HG03575 (cell line): ENCODE data around the gene MEIOC.
"Not testable (repeated sequence)": the region's sequence is repeated elsewhere in the genome, so short reads cannot be mapped to it uniquely, and the experiment has no call there.

Experiments
- ATAC-seq: cut with Tn5 transposase; IDR thresholded peaks from one replicate; pipeline ENCODE4 v1.9.1; 2021; ENCODE audit not compliant: unreplicated experiment, insufficient number of reproducible peaks, low FRiP score; ENCODE audit errors: extremely low read depth

The MEIOC gene

DNA sequence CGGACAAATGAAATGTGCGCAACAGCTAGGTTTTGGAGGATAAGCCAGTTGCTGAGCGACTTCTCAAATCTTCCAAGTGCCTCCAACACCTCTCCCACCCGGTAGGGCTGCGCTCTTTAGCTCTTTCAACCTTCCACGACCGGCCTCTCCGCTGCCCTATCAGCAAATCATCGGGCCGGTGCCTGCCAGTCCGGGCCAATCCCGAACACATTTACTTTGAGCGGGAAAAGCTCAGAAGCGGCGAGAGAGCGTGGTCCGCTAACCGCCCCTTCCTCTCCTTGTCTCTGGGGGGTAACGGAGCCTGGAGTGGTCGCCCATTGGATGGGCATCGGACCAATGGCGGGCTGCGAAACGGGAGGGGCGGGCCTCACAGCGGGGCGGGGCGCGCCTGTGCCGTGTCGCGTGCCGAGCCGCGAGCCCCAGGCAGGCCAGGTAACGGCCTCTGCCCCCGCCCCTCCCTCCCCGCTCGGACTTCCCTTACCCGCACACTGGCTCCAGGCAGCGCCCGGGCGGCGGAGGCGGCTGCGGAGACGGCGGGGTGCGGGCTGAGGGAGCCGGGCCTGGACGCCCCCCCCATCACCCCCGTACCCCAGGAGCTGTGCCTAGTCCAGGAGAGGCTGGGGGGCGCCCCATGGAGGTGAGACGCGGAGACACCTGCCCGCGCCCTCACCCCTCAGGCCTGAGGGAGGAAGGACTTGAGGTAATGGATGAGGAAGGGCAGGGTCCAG, at the start of gene MEIOC:
MEIOC (plus strand) TSS at position 486 of the 728 bp plus-strand sequence; CDS start at position 632, 146 bp downstream.
- ATAC-seq = no peak

DNA sequence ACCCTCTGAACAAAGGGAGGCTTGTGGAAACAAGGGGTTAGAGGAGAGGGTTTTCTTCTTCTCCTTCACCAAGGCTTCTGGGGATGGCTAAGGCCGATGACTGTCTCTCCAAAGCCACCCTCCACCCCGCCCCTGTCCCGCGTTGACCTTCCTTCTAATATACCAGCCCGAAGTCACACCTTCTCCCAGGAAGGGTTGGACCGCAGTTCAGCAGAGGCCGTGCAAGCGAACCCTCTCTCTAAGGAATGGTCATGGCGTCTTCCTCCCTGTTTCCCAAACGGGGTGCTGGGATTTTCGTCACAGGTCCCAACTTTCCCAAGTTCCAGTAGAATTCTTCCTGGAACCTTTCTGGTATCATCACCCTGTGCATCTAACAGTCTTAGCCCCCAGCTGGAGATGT, 49.6 kb upstream of the MEIOC start:
- ATAC-seq = no peak

DNA sequence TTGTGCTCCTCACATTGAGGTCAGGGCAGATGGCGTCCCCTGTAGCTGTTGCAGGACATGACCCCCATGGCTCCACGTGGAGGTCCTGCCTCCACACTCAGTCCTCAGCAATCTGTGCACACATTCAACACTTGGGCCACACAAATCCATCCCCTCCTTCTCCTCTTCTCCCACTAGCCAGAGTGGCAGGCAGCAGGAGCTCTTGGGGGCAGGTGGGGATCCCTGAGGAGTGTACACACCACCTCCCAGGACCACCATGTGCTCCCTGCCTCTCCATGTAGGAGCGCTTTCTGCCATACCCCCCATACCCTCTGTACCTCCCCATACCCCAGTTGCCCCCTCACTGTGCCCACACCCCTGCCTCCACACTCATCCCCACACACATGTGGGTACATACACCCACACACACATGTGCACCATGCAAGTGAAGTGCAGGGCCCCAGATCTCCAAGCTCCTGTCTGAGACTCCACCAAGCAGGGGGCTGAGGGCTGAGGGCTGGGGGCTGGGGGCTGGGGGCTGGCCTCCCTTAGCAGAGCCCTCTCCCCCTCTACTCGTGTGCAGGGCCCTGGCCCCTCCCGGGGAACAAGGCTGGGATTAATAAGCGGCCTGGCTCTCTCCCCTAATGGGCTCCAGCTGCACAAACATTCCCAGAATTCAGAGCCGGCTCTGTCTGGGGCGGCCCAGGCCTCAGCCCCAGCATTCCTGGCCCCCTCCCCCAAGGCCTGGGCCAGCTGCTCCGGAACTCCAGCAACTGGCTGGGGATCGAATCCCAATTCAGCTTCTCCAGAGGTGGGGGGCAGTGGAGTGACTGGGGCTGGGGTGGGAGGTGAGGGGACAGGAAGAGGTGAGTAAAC, 48.2 kb upstream of the MEIOC start:
- ATAC-seq = no peak

- ATAC-seq = no peak
Measured at GRCh38 chr17:44608727-44609435, 47.4 kb upstream of the MEIOC start.

GRCh38 chr17:44610331-44610730, 45.9 kb upstream of the MEIOC start:
- no peak for ATAC-seq

- ATAC-seq = no peak
Measured at GRCh38 chr17:44610871-44611270, 45.4 kb upstream of the MEIOC start.

DNA sequence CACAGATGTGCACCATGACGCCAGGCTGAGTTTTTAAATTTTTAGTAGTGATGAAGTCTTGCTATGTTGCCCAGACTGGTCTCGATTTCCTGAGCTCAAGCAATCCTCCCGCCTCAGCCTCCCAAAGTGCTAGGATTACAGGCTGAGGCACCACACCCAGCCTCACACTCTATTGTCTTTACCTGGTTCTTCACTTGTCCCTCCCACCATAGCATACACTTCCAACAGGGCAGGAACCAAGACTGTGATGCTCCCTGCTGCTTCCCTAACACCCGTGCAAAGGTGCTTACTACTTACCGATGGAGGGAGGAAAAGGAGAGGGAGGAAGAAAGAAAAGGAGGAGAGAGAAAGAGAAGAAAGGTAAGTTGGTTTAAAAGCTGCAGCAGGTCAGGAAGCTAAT, 41.4 kb upstream of the MEIOC start:
- no peak for ATAC-seq

- ATAC-seq = not testable (repeated sequence)
Measured at GRCh38 chr17:44618652-44619051, 37.6 kb upstream of the MEIOC start.

DNA sequence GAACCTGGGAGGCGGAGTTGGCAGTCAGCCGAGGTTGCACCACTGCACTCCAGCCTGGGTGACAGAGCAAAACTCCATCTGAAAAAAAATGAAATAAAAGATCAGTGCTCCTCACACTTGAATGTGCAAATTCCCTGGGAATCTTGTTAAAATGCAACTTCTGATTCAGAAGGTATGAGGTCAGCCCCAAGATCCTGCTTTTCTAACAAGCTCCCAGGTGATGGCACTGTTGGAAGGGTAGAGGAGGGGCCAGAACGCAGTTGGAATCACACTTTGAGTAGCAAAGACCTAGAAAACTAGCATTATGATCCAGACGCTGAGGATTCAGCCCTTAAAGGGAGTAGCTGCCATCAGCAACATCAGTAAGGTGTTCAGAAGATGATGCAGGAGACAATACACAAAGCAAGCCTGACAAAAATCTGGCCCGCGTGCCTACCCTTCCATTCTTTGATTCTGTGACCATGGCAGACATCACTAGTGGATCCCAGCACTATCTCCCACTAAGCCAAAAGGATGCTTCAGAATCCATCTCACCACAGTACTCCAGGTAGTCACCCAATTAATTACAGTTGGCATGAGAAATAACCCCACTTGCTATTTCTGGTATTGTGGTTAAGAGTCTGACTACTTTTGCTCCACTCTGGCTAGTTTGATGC, 33.1 kb upstream of the MEIOC start:
- no peak for ATAC-seq

GRCh38 chr17:44627513-44628242, 28.6 kb upstream of the MEIOC start:
- no peak for ATAC-seq

GRCh38 chr17:44628243-44629188, 27.8 kb upstream of the MEIOC start:
- no peak for ATAC-seq

GRCh38 chr17:44629314-44629713, 27.0 kb upstream of the MEIOC start:
- no peak for ATAC-seq

DNA sequence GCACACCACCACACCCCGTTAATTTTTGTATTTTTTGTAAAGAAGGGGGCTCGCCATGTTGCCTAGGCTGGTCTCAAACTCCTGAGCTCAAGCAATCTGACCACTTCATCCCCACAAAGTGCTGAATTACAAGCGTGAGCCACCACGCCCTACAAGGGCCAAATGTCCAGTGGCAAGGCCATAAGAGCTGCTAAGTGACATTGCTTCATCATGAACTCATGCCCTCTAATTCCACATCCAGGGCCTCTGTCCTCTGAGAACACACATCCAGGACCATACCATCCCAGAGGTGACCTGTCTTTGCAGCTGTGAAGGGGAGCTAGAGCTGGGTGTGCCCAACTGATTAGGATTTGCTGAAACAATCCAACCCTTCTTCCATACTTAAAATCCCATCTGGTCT, 25.6 kb upstream of the MEIOC start:
- no peak for ATAC-seq

- no peak for ATAC-seq
Measured at GRCh38 chr17:44633998-44634397, 22.3 kb upstream of the MEIOC start.

DNA sequence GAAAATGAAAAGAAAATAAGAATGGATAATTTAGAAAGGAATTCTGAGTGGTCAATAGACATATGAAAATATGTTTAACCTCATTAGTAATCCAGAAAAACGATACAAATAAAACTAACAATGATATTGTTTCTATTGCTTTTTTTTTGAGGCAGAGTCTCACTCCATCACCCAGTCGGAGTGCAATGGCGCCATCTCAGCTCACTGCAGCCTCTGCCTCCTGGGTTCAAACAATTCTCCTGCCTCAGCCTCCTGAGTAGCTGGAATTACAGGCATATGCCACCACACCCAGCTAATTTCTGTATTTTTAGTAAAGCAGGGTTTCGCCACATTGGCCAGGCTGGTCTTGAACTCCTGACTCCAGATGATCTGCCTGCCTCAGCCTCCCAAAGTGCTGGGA, 21.9 kb upstream of the MEIOC start:
- ATAC-seq = not testable (repeated sequence)

DNA sequence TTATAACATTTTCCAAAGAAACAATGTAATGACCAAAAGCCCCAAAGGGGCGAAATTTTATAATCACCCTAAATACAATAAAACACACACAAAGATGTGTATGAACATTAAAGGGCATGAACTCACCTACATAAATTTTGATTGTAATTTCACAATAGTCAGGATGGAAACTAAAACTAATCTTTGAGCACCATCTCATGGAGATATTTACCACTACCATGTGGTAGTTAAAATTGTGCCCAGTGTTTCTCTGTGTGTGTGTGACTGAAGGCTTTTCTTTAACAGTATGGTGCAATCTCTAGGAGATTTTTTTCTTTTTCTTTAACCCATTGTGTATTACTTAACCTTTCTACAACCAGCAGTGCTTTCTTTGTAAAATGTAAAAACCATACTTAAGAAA, 19.7 kb upstream of the MEIOC start:
- no peak for ATAC-seq

- ATAC-seq = no peak
Measured at GRCh38 chr17:44637066-44637465, 19.2 kb upstream of the MEIOC start.

- no peak for ATAC-seq
Measured at GRCh38 chr17:44642834-44643233, 13.4 kb upstream of the MEIOC start.
